Anterior cingulate cortex (tissue), 58 donors: ENCODE results near the gene ZMYND8.

Source experiments
- DNase-seq, 58 donors: peaks; one replicate each; lab custom pipeline; 2025; lab: John Stamatoyannopoulos, UW

The ZMYND8 gene

GRCh38 chr20:47160992-47161391 is 195.5 kb downstream of the ZMYND8 start:
- DNase-seq: no peak

DNA sequence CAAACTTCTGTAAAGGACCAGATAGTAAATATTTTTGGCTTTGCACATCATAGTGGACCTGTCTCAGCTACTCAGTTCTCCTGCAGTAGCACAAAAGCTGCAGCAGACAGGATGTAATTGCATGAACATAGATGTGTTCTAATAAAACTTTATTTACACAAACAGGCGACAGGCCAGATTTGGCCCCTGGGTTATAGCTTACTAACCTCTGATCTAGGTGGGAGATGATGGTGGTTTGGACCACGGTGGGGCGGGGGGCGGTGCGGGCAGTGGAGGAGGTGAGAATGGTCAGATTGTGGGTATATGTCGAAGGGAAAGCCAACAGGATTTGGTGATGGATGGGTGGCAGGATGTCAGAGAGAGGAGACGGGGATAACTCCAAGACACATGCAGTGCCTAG is 196.3 kb downstream of the ZMYND8 start:
- DNase-seq: no peak
